ENCODE data around the gene HLA-DRA. TPM values are rescaled to one million over a fixed set of nuclear protein-coding genes. Genes with fewer than 3 reads are reported as not detected.

Gene HLA-DRA
- total RNA-seq, 1 experiment from 2014 or later = 283 TPM

DNA sequence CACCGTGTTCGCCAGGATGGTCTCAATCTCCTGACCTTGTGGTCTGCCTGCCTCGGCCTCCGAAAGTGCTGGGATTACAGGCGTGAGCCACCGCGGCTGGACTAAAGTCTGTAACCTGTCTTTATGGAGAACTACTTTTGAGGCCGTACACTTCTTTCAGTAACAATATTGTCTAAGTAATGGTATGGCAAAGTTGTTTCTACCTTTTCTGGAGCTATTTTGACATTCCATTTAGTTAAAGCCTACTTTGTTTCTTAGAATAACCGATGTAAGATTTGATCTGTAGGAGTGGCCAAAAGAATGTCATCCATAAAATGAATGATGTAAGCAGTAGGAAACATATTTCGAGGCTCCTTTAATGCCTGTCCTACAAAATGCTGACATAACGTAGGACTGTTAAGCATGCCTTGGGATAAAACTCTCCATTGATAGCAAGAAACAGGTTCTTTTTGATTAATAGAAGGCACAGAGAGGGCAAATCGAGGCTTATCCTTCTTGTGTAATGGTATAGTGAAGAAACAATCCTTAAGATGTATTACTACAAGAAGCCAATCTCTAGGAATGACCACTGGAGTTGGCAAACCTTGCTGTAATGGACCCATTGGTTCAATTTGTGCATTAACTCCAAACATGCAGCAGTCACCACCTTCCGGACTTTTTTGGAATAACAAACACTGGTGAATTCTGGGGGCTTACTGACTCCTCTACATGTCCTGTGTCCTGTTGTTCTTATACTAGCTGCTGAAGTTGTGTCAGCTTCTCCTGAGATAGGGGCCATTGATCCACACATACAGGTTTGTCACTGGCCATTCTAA lies 35.9 kb downstream of the HLA-DRA start:
- CTCF ChIA-PET = no interaction called here
- BruUV-seq (replicated peaks) = no TSS peak
- H3K27me3 Mint-ChIP-seq (ENCODE audit: unreplicated experiment) = peaks cover 83% of the 10 kb centered on the region
- DNase-seq = no peak
- no peak overlapping the region for H3K4me3 Mint-ChIP-seq (ENCODE audit: low read depth, unreplicated experiment)
- H3K9me3 Mint-ChIP-seq (ENCODE audit: low read depth, unreplicated experiment) = no peaks in the 10 kb centered on the region
- H3K36me3 Mint-ChIP-seq (ENCODE audit: insufficient read depth, unreplicated experiment) = peaks cover 5% of the 10 kb centered on the region
- intact Hi-C loops (cut with micrococcal nuclease; ENCODE audit: unreplicated experiment) = no loop called here
- H3K27ac Mint-ChIP-seq (ENCODE audit: unreplicated experiment) = no peak overlapping the region
- peaks cover 7% of the 10 kb centered on the region for H3K4me1 Mint-ChIP-seq (ENCODE audit: low read depth, unreplicated experiment)
- TF ChIP-seq, protein P1, sequence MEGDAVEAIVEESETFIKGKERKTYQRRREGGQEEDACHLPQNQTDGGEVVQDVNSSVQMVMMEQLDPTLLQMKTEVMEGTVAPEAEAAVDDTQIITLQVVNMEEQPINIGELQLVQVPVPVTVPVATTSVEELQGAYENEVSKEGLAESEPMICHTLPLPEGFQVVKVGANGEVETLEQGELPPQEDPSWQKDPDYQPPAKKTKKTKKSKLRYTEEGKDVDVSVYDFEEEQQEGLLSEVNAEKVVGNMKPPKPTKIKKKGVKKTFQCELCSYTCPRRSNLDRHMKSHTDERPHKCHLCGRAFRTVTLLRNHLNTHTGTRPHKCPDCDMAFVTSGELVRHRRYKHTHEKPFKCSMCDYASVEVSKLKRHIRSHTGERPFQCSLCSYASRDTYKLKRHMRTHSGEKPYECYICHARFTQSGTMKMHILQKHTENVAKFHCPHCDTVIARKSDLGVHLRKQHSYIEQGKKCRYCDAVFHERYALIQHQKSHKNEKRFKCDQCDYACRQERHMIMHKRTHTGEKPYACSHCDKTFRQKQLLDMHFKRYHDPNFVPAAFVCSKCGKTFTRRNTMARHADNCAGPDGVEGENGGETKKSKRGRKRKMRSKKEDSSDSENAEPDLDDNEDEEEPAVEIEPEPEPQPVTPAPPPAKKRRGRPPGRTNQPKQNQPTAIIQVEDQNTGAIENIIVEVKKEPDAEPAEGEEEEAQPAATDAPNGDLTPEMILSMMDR (IDR thresholded peaks at IDR 0.05; ENCODE audit: unreplicated experiment) = no peak

DNA sequence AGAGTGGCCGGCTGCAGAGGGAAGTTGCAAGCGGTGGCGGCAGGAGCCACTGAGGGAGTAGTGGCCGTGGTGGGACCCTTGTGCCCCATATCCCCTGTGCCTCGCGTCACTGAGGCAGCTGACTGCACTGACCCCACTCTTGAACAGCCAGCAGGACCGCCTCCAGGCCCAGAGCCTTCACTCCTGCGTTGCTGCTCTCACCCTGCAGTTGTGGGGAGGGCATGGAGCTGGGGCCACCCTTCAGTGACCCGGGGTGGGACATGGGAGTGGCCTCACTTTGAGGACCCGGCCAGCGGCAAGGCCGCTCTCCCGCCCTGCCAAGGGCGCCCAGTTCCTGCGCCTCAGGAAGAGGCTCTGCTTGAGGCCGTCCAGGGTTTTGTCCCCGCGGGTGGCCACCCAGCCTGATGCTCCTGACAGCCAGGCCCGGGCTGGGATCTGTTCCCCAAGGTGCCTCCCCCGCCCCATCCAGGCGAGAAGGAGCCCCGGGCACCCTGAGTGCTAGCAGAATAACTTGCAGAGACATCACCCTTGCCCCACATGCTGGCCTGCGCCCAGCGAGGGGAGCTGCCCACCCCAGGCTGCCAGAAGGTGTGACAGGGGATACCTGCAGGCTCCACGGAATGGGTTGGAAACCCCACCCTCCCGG lies 44.4 kb downstream of the HLA-DRA start:
- CTCF ChIA-PET = interaction anchor here (0.6 kb wide), 1 partner anchor 371 kb away, joined by 3 read pairs; no protein-coding TSS in a partner anchor
- intact Hi-C loops (cut with micrococcal nuclease; ENCODE audit: unreplicated experiment) = loop anchor here (10.0 kb wide), 1 partner anchor 91 kb away; no protein-coding TSS in a partner anchor
- no peaks in the 10 kb centered on the region for H3K36me3 Mint-ChIP-seq (ENCODE audit: insufficient read depth, unreplicated experiment)
- no peak for DNase-seq
- no TSS peak for BruUV-seq (replicated peaks)
- H3K4me3 Mint-ChIP-seq (ENCODE audit: low read depth, unreplicated experiment) = no peak overlapping the region
- H3K4me1 Mint-ChIP-seq (ENCODE audit: low read depth, unreplicated experiment) = no peaks in the 10 kb centered on the region
- no peak overlapping the region for H3K27ac Mint-ChIP-seq (ENCODE audit: unreplicated experiment)
- TF ChIP-seq, protein P1 (IDR thresholded peaks at IDR 0.05; ENCODE audit: unreplicated experiment) = no peak
- H3K27me3 Mint-ChIP-seq (ENCODE audit: unreplicated experiment) = peaks cover 68% of the 10 kb centered on the region
- H3K9me3 Mint-ChIP-seq (ENCODE audit: low read depth, unreplicated experiment) = no peaks in the 10 kb centered on the region

DNA sequence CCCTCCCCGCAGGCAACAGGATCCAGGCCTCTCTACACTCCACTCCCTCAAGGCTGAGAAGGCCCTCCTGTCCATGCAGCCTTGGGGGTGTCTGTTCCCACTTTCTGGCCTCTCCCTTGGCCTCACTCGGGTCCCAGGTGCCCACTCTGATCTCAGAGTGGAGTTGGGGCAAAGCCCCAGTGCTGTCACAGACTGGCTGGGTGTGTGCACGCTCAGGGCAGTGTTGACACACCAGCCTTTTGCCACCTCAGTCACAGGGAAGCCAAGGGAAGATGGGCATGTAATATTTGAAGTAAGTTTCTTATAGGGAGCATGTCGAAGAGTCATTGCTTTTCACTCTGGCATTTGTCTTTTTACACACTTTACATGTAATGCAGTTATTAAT lies 44.9 kb downstream of the HLA-DRA start:
- Mint-ChIP-seq H3K27ac (ENCODE audit: unreplicated experiment) (no peak overlapping the region), H3K9me3 (ENCODE audit: low read depth, unreplicated experiment) (no peaks in the 10 kb centered on the region), H3K36me3 (ENCODE audit: insufficient read depth, unreplicated experiment) (no peaks in the 10 kb centered on the region), H3K4me1 (ENCODE audit: low read depth, unreplicated experiment) (no peaks in the 10 kb centered on the region), H3K4me3 (ENCODE audit: low read depth, unreplicated experiment) (no peak overlapping the region), H3K27me3 (ENCODE audit: unreplicated experiment) (peaks cover 64% of the 10 kb centered on the region)
- CTCF ChIA-PET = interaction anchor here (0.6 kb wide), 1 partner anchor 371 kb away, joined by 3 read pairs; no protein-coding TSS in a partner anchor
- DNase-seq = no peak
- intact Hi-C loops (cut with micrococcal nuclease; ENCODE audit: unreplicated experiment) = loop anchor here (10.0 kb wide), 1 partner anchor 90 kb away; no protein-coding TSS in a partner anchor
- TF ChIP-seq, protein P1 (IDR thresholded peaks at IDR 0.05; ENCODE audit: unreplicated experiment) = no peak
- BruUV-seq (replicated peaks) = no TSS peak

DNA sequence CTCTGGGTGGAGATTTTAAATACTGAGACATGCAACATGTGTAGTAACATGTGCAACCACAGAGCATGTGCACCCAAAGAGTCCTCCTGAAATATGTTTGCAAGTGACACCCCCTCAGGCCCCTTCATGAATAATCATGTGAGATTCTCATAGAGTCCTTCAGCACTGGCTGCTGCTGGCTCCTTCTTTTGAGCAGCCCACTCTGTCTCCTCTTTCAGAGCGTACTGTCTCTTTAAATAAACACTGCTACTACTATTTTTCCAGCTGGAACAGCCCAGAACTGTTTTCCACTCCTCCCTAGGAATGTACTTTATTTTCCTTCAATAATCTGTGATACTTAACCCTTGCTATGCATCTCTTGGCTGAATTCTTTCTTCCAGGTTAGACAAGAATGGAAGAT lies 48.4 kb downstream of the HLA-DRA start:
- peaks cover 54% of the 10 kb centered on the region for H3K27me3 Mint-ChIP-seq (ENCODE audit: unreplicated experiment)
- no peaks in the 10 kb centered on the region for H3K9me3 Mint-ChIP-seq (ENCODE audit: low read depth, unreplicated experiment)
- BruUV-seq (replicated peaks) = no TSS peak
- H3K36me3 Mint-ChIP-seq (ENCODE audit: insufficient read depth, unreplicated experiment) = no peaks in the 10 kb centered on the region
- H3K4me1 Mint-ChIP-seq (ENCODE audit: low read depth, unreplicated experiment) = no peaks in the 10 kb centered on the region
- H3K4me3 Mint-ChIP-seq (ENCODE audit: low read depth, unreplicated experiment) = no peak overlapping the region
- H3K27ac Mint-ChIP-seq (ENCODE audit: unreplicated experiment) = no peak overlapping the region
- DNase-seq = no peak
- TF ChIP-seq, protein P1 (IDR thresholded peaks at IDR 0.05; ENCODE audit: unreplicated experiment) = no peak
- CTCF ChIA-PET = no interaction called here
- intact Hi-C loops (cut with micrococcal nuclease; ENCODE audit: unreplicated experiment) = loop anchor here (10.0 kb wide), 1 partner anchor 87 kb away; no protein-coding TSS in a partner anchor
